NK-92 (cell line): ENCODE results near the gene KAT2B.
"Not testable (repeated sequence)": the region's sequence is repeated elsewhere in the genome, so short reads cannot be mapped to it uniquely, and the experiment has no call there.

Experiments used
- DNase-seq: peaks from one replicate; lab custom pipeline; 2025; ENCODE audit not compliant: unreplicated experiment; lab: John Stamatoyannopoulos, UW

Gene KAT2B

DNA sequence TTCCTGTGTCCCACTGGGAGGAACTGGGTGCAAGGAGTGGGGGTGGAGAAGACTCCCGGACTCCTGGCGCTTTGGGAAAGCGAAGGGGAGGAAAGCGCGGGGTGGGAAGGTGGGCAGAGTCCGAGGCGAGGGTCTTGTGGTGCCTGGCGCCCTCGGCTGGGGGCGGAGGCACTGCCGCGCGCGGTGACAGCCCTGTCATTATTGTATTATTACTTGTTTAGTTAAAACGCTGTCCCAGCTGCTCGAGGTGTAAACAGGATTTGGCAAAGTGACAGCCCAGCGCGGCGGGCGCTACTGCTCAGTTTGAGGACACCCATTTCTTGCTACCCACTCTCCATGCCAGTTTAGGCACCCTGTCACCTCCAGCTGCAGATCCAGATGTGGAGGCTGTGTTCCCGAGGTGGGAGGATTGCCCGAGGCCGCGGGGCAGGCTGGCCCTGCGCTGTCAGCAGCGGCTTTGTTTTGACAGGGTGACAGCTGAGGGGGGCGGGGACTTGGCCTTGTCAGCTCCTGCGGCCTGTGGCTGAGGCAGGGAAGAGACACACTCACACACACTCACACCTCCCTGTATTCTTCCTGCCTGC, 1.0 kb downstream of the KAT2B start:
- DNase-seq: no peak

DNA sequence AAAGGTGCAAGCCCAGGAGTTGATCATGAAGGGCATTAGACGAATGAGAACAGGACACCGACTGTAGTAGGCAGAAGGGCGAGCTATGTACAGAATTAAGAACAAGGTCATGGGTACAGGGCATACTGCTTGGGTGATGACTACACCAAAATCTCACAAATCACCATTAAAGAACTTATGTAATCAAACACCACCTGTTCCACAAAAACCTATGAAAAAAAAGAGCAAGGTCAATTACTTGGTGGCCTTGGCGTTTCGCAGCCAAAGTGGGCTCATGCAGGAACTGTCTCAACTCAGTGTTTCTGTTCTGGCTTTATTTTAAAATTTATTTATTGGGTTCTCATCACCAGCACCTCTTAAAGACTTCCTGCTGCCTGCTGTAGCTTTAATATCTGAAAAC, 2.1 kb downstream of the KAT2B start:
- DNase-seq: no peak

DNA sequence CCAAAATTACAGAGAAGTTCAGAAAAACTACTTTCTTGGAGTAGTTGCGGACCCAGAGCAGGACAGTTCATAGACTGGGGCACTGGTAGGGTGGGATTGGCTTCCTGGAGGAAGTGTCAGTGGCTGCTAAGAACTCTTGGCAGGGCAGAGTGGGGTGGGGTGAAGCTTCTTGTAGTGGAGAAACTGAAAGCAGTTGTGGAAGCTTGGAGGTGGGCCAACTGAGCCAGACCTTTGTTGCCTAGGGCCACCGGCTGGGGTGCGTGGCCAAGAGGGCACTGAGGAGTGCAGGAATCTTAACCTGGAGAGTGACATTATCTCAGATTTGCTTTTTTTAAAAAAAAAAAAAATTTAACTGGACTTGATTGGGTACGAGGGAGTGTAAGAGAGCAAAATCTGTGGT, 3.1 kb downstream of the KAT2B start:
- no peak for DNase-seq

DNA sequence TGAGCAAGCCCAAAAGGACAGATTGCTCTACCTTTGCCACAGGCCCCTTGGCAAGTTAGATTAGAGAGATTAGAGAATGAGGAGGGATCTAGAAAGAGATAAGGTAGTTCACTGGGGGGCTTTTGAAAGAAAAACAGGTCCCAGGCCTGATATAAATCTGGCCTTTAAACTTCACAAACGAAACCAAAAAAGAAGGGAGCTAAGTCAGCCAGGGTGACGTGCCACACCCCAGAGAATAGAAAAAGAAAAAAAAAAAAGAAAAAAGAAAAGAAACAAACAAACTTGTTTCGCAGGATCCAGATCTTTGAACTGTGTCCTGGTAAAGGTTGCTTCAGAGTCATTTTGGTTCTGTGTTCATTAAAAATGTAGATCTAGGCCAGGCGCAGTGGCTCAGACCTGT, 3.6 kb downstream of the KAT2B start:
- DNase-seq: no peak

DNA sequence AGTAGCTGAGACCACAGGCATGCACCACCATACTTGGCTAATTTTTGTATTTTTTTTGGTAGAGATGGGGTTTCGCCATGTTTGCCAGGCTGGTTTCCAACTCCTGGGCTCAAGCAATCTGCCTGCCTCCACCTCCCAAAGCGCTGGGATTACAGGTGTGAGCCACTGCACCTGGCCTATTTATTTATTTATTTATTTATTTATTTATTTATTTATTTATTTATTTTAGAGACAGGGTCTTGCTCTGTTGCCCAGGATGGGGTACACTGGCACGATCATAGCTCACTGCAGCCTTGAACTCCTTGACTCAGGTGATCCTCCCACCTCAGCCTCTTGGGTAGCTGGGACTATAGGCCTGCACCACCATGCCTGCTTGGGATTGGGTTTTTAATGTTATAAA, 4.9 kb downstream of the KAT2B start:
- DNase-seq: not testable (repeated sequence)

DNA sequence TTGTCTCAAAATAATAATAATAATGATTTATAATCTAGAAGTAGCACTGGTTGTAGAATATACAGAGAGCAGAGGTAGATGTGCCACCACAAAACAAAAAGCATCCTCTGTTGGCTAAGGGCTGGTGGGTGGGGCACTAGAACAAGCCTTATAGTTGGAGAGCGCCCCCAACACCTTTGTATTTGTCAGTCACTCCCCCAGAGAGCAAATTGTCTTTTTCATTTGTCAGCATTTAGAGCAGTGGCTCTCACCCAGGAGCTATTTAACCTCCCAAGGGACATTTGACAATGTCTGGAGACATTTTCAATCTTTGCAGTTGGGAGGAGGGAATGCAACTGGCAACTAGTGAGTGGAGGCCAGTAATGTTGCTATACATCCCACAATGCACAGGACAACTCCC, 6.3 kb downstream of the KAT2B start:
- no peak for DNase-seq

DNA sequence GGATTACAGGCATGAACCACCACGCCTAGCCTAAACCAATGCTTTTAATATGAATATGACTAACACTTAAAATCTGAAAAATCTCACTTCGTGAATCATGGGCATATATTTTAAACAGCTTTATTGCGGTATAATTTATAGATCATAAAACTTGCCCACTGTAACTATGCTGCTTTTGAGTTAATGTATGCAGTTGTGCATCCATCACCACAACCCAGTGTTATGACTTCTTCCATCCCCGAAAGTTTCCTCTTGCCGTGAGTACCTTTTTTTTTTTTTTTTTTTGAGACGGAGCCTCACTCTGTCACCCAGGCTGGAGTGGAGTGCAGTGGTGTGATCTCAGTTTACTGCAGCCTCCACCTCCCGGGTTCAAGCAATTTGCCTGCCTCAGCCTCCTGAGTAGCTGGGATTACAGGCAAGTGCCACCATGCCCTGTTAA, 7.1 kb downstream of the KAT2B start:
- no peak for DNase-seq

DNA sequence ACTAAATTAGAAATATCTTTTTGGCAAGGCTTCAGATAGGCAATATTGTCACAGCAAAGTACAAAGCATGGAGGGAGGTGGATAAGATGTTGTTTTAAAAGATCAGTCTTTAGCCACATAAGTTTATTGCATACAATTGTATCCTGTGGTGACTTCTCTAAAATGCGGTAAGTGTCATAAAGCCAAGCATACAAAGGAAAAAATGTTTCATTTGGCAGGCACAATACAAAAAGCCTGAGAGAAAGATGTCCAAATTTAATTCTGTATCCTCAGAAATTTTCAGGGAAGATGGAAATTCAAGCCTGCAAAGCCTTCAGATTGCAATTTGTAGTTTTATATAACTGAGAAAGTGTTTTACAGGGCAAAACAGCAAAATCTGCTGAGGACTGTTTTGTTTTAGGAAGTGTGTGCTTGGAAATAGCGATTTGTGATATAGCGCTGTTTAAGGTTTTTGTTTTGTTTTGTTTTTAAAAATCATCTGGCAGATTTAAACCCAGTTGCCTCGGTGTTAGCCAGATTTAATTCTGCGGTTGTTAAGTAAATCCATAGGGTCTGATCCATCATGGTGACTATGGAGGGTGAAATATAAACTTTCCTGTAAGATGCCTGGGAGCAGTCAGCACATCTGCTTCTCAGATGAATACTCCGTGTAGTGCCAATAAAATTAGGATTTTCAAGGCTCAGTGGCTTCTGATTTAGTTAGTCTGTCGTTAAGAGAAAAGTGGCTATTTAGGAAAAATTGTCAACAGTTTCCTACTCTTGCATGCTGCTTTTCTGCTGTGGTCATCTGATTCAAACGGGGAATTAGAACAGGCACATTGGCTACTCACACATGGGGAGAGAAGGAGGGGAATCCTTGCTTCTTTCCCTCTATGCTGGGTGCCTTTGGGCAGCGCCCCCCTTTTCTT, 8.0 kb downstream of the KAT2B start:
- DNase-seq: no peak

DNA sequence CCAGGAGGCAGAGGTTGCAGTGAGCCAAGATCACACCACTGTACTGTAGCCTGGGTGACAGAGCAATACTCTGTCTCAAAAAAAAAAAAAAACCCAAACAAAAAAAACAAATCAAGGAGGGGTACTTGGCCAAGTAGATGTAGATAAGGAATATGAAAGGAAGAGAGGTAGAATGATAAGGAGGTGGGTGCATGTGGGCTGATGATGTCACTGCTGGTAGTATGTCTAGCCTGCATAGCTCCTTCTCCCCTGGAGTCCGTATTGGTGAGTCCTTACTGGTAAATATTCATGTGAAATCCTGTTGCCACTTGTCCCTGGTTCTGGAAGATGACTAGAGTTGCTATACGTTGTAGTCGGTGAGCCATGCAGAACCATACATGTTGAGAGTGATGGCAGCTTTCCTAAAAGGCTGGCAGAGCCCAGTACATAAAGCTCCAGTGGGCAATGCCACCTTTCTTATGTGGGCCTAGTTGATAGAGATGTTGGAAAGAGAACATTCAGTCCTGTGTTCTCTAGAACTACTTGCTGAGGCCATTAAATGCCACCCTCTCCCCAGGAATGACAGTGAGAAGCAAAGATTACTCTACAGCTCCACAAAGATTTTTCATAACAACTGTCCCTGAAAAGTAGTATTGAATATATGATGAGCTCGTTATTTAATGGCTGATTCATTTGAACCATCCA, 11.0 kb downstream of the KAT2B start:
- DNase-seq: no peak

DNA sequence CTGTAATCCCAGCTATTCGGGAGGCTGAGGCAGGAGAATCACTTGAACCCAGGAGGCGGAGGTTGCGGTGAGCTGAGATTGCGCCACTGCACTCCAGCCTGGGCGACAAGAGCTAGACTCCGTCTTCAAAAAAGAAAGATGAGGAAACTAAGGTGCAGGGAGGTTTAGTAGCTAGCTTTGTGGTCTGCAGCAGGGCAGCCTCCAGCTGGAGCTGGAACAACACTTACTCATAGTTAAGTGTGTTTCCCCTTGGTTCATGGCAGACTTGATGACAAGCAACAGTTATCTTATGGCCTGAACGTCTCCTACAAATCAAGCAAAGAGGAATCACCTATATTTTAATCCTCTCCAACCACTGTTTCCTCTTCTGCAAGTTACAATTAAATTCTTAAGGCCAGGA, 12.6 kb downstream of the KAT2B start:
- no peak for DNase-seq

DNA sequence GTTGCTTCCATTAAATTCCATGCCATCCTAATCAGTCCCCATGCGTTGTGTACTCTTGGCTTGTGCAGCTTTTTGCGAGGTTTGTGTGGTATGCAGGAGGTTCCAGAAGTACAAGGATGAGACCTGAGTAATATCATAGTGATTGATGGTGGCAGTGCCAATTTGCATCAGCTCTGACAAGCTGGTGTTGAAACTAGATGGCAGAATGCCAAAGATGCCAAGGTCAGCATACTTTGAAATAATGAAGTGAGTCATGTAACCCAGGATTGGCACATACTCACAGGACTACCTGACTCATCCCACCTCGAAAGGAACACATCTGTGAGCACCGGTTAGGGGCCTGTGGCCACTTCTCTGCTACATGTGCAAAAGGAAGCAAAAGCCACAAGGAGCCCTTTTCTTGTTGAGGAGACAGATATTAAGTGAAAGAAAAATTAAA, 14.3 kb downstream of the KAT2B start:
- no peak for DNase-seq

DNA sequence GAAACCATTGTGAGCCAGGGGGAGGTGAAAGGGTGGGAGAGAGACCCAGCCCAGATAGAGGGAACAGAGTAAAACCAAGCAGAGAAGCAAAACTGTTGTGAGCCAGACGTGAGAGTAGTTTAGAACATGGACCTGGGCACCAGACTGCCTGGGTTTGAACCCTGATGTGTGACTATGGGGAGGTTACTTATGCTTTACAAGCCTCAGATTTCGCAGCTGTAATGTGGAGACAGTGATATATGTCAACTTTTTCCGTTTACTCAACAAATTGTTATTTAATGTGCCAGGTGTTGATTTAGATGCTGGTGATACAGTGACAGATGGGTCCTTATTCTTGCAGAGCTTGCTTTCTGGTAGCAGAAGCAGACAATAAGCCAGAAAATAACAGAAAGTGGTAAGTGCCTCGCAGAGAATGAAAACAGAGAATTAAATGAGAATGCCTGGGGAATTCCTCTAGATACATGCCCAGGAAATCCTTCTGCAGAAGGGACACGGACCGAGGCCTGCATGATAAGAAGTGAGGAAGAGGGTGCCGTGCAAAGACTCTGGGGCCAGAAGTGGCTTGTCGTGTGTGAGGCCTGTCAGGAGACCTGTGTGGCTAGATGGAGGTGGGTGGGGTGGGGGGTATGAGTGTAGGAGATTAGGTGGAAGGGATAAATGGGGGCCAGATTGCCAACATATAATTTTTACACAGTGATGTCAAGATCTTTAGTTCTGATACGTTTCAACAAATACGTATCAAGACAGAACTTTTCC, 15.0 kb downstream of the KAT2B start:
- no peak for DNase-seq

DNA sequence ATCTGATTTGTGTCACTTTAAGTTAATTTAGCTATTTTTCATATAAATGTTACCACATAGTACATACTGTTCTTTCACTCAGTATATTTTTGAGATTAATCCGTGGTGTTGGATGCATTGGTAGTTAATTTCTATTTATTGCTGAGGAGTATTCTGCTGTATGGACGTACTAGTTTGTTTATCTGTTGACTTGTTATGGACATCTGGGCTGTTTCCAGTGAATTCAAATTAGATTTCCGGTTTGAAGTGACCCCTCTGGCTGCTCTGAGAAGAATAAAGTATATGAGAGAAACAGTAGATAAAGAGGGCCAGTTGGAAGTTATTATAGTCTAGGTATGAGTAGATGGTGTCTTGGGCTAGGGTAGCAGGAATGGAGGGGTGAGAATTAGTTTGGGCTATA, 15.6 kb downstream of the KAT2B start:
- no peak for DNase-seq

DNA sequence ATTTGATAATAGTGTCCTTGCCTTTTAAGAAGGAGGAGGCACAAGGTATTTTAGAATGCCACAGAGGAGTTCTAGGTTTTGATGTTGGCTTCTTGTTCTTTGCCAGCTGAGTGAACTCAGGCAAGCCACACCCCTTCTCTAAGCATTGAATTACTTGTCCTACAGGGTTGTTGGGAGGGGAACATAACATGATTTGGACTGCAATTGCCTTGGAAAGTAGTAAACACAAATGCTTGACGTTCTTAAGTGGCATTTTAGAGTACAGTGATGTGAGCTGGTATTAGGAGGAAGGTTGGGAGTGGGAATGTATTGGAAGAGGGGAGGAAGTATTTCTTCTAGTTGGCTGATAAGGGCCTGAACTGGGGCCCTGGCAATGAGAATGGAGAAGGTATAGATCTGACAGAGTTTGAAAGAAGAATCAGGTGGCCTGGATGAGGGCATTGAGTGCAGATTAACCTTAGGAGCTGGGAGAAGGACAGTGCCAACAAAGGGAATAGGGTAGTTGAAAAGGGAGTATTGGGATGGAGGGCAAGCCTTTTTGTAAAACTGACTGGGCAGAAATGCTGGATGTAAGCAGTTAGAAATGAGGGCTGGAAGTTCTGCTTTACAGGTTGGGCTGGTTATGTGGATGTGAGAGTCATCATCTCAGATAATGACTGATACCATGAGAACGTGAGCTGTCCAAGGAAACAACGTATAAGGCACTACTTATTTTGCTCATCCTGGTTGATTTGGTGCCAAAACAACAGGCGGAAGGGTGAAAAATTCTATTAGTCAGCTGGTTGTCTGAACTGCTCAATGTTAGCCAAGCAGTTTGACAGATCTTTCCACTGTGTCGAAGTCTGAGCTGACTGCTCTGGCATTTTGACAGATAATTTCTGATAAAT, 16.7 kb downstream of the KAT2B start:
- no peak for DNase-seq

DNA sequence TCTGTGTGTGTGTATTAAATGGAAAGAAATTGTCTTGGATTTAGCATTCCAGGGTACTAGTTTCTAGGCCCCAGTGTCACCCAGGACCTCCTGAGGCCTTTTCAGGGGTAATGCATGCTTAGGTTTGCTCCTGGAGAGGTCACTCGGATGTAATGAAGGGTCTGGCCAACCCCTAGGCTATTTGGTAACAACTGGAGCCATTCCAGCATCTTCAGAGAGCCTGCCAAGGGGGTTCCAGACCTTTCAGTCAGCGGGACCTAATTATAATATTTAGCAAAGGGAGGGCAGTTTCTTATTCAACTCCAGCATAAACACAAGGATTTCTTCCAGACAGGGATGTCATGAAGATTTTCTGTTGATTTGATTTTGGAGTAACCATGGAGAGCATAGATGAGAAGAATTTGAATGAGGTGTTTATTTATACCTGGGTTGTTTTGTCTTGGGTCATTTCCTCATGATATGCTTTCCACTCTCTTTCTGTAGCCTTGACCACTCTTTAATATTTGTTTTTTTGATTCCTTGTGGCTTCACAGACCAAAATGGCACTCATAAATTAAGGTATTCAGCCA, 17.4 kb downstream of the KAT2B start:
- no peak for DNase-seq

DNA sequence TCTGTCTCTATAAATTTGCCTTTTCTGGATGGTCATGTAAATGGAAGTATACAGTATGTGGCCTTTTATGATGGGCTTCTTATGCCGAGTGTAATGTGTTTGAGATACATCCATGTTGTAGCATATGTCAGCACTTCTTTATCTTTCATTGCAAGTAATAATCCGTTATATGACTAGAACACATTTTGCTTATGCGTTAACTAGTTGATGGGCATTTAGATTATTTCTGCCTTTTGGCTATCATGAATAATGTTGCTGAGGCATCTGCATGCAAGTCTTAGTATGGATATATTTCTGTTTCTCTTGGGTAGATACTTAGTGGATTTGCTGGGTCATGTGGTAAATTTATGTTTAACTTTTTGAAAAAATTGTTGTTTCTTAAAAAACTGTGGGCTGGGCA, 19.7 kb downstream of the KAT2B start:
- no peak for DNase-seq

DNA sequence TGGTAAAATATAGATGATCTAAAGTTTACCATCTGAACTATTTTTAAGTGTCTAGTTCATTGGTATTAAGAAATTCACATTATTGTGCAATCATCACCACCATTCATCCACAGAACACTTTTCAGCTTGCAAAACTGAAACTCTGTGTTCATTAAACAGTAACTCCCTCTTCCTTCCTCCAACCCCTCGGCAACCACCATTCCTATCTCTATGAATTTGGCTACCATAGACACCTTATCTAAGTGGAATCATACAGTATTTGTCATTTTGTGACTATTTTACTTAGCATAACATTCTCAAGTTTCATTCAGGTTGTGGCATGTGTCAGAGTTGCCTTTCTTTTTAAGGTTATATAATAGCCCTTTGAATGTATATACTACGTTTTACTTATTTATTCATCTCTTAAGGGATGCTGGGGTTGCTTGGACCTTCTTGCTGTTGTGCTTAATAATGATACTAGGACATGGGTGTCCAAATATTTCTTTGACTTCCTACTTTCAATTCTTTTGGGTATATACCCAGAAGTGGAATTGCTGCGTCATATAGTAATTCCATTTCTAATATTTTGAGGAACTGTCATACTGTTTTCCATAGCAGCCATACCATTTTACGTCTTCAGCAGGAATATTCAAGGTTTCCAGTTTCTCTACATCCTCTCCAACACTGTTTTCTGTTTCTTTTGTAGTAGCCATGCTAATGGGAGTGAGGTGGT, 20.9 kb downstream of the KAT2B start:
- DNase-seq: no peak

DNA sequence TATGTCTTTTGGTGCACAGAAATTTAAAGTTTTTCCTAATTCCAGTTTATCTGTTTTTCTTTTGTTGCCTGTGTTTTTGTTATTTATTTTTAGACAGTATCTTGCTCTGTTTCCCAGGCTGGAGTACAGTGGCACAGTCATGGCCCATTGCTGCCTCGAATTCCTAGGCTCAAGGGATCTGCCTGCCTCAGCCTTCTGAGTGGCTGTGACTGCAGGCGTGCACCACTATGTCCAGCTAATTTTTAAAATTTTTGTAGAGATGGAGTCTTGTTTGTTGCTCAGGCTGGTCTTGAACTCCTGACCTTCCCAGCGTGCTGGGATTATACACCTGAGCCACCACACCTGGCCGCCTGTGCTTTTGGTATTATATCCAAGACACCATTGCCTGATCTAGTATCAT, 22.8 kb downstream of the KAT2B start:
- DNase-seq: no peak

DNA sequence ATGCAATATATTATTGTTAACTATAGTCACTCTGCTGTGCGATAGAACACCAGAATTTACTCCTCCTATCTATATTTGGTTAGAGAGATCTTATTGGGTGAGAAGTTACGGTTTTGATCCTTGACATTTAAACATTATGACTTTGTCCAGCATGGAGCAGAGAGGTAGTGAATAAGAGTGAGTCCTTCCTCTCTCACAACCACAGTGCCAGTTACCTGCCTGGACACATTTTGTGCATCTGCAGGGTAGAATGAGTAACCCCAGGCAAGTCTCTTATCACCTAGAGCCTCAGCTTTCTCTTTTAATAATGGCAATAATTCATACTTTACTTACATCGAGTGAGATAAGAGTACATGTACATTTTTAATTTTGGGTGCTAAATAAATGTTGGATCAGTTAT, 24.1 kb downstream of the KAT2B start:
- no peak for DNase-seq
